Type B pancreatic cell (in vitro differentiated cells): Measurements from ENCODE around the gene DHRS7. TPM values are rescaled to one million over a fixed set of nuclear protein-coding genes. Genes with fewer than 3 reads are reported as not detected.

ENCODE experiments used
- DNase-seq: peaks from one replicate; pipeline ENCODE4 v3.0.0; 2021; ENCODE audit warnings: mixed read lengths; ENCODE audit not compliant: unreplicated experiment; ENCODE audit errors: extremely low spot score
- H3K27ac Mint-ChIP-seq: 2 replicates; pipeline ENCODE4 v1.8.0; 2021; ENCODE audit warnings: mild to moderate bottlenecking, mixed read lengths
- H3K27me3 Mint-ChIP-seq: 2 replicates; pipeline ENCODE4 v1.8.0; 2021; ENCODE audit warnings: mixed read lengths
- H3K36me3 Mint-ChIP-seq: 2 replicates; pipeline ENCODE4 v1.8.0; 2021; ENCODE audit warnings: mixed read lengths
- H3K4me1 Mint-ChIP-seq: one replicate; pipeline ENCODE4 v1.8.0; 2021; ENCODE audit warnings: mixed read lengths; ENCODE audit not compliant: unreplicated experiment
- H3K4me3 Mint-ChIP-seq: 2 replicates; pipeline ENCODE4 v1.8.0; 2021; ENCODE audit warnings: mild to moderate bottlenecking, mixed read lengths
- H3K9me3 Mint-ChIP-seq: 2 replicates; pipeline ENCODE4 v1.8.0; 2021; ENCODE audit warnings: mixed read lengths
- long read RNA-seq: library from polyadenylated mRNA; unstranded; transcript quantifications from one replicate; pipeline ENCODE4 v2.0.0, GENCODE V29; 2020
- total RNA-seq: library from RNA; stranded (reverse); gene quantifications from 2 replicates; pipeline ENCODE4 v1.2.1, GENCODE V29; 2021; ENCODE audit warnings: low replicate concordance
- TF ChIP-seq, protein P1 (sequence below): fragments of 200-600 bp; sonication (generic); conservative IDR thresholded peaks from 2 replicates; pipeline ENCODE4 v1.5.0; 2021; ENCODE audit warnings: antibody characterized with exemption, mild to moderate bottlenecking

The DHRS7 gene, protein sequence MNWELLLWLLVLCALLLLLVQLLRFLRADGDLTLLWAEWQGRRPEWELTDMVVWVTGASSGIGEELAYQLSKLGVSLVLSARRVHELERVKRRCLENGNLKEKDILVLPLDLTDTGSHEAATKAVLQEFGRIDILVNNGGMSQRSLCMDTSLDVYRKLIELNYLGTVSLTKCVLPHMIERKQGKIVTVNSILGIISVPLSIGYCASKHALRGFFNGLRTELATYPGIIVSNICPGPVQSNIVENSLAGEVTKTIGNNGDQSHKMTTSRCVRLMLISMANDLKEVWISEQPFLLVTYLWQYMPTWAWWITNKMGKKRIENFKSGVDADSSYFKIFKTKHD
- 57.3 and 69.5 TPM in 2 replicates for total RNA-seq
- long read RNA-seq, transcript DHRS7-209 (7 exons, 1,322 nt) = major isoform, 433 of 445 reads
- long read RNA-seq, partial matches to known transcripts = 3 of 445 reads
- long read RNA-seq, other reads (novel, unspliced or antisense) = 6 of 445 reads

DNA sequence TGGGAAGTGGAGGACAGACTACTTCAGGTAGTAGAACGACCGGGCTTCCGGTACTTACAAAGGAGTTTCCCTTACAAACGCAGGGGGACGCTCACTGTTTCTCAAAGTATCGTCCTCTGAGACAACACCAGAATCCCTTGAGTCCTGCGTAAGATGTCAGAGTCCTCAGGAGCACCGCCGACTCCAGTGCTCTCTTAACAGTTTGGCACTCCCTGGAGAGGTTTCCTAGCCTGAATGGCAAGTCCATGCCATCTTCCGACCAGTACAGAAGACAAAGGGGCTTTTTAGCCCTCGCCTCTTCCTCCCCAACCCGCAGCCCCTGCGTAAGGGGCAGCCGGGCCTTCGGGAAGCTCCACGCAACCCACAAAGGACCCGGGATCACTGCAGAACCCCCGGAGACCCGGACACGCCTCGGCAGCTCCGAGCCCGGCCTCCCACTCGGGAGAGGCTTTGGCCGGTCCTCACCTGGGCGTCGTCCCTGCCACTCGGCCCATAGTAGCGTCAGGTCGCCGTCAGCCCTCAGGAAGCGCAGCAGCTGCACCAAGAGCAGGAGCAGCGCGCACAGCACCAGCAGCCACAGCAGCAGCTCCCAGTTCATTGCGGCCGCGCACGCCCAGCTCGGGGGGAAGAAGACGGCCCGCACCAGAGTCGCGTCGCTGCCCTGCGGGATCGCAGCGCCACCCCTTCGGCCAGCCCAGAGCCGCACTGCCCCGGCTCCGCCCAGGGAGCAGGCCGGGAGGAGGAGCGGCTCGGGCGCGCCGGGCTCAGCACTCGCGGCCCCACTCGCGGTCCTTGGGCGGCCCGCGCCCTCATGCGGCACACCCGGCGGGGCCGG is at the start of gene DHRS7:
TSS of gene DHRS7 (minus strand) at position 687 of the 835 bp plus-strand sequence. CDS start at position 598, 89 bp downstream.
- peak within 1 kb of the TSS; percentile 99 for H3K4me3 Mint-ChIP-seq
- TF ChIP-seq, protein P1, sequence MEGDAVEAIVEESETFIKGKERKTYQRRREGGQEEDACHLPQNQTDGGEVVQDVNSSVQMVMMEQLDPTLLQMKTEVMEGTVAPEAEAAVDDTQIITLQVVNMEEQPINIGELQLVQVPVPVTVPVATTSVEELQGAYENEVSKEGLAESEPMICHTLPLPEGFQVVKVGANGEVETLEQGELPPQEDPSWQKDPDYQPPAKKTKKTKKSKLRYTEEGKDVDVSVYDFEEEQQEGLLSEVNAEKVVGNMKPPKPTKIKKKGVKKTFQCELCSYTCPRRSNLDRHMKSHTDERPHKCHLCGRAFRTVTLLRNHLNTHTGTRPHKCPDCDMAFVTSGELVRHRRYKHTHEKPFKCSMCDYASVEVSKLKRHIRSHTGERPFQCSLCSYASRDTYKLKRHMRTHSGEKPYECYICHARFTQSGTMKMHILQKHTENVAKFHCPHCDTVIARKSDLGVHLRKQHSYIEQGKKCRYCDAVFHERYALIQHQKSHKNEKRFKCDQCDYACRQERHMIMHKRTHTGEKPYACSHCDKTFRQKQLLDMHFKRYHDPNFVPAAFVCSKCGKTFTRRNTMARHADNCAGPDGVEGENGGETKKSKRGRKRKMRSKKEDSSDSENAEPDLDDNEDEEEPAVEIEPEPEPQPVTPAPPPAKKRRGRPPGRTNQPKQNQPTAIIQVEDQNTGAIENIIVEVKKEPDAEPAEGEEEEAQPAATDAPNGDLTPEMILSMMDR = peak; percentile 63
- H3K27me3 Mint-ChIP-seq = peaks cover 6% of the 10 kb centered on the region
- peaks cover 19% of the 10 kb centered on the region for H3K4me1 Mint-ChIP-seq
- peak within 1 kb of the TSS; percentile 97 for H3K27ac Mint-ChIP-seq
- peak; percentile 82 for DNase-seq
- H3K9me3 Mint-ChIP-seq = no peaks in the 10 kb centered on the region
- H3K36me3 Mint-ChIP-seq = peaks cover 7% of the 10 kb centered on the region

DNA sequence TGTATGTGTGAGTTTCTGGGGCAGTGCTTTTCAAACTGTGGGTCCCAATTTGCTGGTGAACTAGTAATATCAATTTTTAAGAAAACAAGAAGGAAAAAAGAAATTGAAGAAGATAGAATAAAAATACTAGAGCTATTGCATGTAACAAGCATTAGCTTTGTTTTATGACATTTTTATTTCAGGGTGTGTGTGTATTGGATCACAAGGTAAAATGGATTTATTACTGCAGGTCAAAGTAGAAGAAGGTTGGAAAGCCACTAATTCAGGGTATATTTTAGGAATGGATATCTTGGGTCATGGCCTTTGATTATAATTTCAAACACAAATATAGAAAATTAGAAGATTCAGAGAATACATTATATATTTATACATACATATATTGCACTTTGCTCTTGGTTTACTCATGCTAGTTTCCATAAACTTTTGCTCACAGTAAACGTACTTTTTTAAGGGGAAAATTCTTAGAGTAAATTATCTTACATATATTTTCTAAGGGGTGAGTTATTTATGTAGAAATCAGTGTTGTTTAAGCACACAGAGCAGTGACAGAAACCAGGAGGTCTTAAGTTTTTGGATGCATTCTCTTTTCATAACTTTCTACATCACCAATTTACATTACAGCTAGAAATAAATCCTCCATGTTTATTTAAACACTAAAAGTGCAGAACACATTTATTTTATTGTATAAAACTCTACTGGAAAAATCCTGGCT is 49.4 kb upstream of the DHRS7 start:
- H3K9me3 Mint-ChIP-seq = no peaks in the 10 kb centered on the region

DNA sequence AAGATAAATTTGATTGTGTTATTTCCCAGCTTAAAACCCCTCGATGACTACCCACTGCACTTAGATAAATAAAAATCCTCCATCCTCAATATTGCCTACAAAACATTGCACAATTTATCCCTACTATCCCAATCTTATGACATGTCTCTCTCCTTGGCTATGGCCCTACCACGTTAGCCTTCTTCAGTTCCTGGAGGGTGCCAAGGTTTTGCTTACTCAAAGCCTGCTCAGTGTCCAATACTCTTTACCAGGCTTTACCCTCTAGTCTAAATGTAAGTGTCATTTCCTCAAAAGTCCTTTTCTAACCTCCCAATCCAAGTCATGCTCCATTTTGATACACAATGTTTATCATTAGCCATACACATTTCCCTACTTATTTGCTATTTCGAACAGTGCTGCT is 48.8 kb upstream of the DHRS7 start:
- H3K27me3 Mint-ChIP-seq = peaks cover 3% of the 10 kb centered on the region
- H3K36me3 Mint-ChIP-seq = no peaks in the 10 kb centered on the region
- no peak overlapping the region for H3K4me3 Mint-ChIP-seq
- DNase-seq = no peak
- H3K4me1 Mint-ChIP-seq = no peaks in the 10 kb centered on the region
- no peak overlapping the region for H3K27ac Mint-ChIP-seq
- no peaks in the 10 kb centered on the region for H3K9me3 Mint-ChIP-seq
- TF ChIP-seq, protein P1 = no peak

More for the DNA sequence above, 49.4 kb upstream of the DHRS7 start:
- Mint-ChIP-seq H3K27me3 (no peaks in the 10 kb centered on the region), H3K36me3 (no peaks in the 10 kb centered on the region), H3K27ac (no peak overlapping the region), H3K4me1 (no peaks in the 10 kb centered on the region), H3K4me3 (no peak overlapping the region)
- TF ChIP-seq, protein P1 = no peak
- DNase-seq = no peak

DNA sequence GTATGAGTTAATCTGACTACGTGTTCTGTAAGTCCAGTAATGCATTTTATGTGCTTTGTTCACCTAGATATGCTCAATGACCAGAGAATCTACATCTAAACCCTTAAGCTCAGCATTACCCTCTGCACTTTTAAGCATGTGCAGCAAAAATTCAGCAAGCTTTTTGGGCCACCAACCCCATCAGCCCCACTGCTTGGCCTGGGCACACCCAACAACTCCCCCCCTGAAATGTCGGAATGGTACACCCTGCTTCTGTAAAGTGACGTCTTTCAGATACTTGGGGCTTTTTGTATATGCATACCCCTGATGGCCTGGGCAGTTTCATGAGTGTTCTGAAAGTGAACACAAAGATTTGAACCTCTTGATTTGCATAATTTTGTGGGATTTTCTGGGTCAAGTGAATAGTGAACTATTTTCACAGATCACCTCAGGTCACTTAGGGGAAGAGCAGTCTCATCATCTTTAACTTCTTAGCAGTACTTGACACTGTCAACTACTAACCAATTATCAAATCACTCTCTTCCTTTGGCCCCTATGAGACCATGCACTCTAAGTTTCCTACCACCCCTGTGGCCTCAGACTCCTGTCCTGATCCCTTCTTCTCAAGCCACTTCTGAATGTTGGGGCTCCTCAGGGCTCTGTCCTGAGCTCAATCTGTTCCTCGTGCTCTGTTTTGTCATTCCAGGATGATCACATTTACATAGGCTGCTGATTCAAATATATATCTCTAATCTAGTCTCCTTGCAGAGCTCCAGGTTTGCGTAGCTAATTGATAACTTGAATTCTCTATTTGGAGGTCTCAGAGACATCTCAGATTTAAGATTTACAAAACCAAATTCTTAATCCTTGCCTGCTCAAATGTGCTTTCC is 47.5 kb upstream of the DHRS7 start:
- no peaks in the 10 kb centered on the region for H3K4me1 Mint-ChIP-seq
- H3K27me3 Mint-ChIP-seq = peaks cover 3% of the 10 kb centered on the region
- TF ChIP-seq, protein P1 = no peak
- H3K36me3 Mint-ChIP-seq = no peaks in the 10 kb centered on the region
- no peak for DNase-seq
- no peaks in the 10 kb centered on the region for H3K9me3 Mint-ChIP-seq
- no peak overlapping the region for H3K4me3 Mint-ChIP-seq
- H3K27ac Mint-ChIP-seq = no peak overlapping the region

DNA sequence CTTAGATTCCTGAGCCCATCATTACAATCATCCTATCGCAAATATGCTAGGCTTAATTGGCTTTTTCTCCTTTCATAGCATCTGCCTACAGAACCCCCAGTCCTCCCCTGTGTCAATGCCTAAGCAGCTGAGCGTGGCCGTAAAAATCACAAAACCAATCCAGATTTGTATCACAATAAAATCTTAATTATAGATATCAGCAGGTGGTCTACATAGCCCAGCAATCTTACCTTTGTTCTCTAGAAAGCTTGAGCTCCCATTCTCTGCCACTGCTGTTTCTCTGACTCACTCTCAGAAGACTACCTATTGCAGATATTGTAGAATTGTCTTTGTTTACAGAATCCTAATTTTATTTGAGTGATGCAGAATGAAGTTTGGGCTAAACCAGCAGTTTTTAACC is 46.0 kb upstream of the DHRS7 start:
- no peaks in the 10 kb centered on the region for H3K36me3 Mint-ChIP-seq
- DNase-seq = no peak
- H3K27me3 Mint-ChIP-seq = peaks cover 10% of the 10 kb centered on the region
- H3K27ac Mint-ChIP-seq = no peak overlapping the region
- no peak overlapping the region for H3K4me3 Mint-ChIP-seq
- H3K4me1 Mint-ChIP-seq = no peaks in the 10 kb centered on the region
- TF ChIP-seq, protein P1 = no peak
- H3K9me3 Mint-ChIP-seq = no peaks in the 10 kb centered on the region
